IMR-90 (cell line): ENCODE data around the gene NR5A2.

Experiments used
- BHLHE40 ChIP-seq: fragments of 150-350 bp; IDR thresholded peaks from 2 replicates; pipeline ENCODE4 v1.6.1; 2016; ENCODE audit warnings: mild to moderate bottlenecking, low read depth, low read length
- CEBPB ChIP-seq: IDR thresholded peaks from 2 replicates; pipeline ENCODE4 v1.6.1; 2012; ENCODE audit warnings: low read depth, low read length, improper control_type of control experiment
- CTCF ChIP-seq: conservative IDR thresholded peaks from 2 replicates; pipeline ENCODE4 v1.5.1; 2012; ENCODE audit warnings: mild to moderate bottlenecking, low read depth, low read length, improper control_type of control experiment
- ELK1 ChIP-seq: fragments of 150-350 bp; IDR thresholded peaks from 2 replicates; pipeline ENCODE4 v1.6.1; 2016; ENCODE audit warnings: low read depth, mild to moderate bottlenecking, low read length, moderate library complexity, borderline replicate concordance
- FOS ChIP-seq: fragments of 150-350 bp; IDR thresholded peaks from 2 replicates; pipeline ENCODE4 v1.6.1; 2016; ENCODE audit warnings: low read depth, low read length
- MAFK ChIP-seq: IDR thresholded peaks from 2 replicates; pipeline ENCODE4 v1.6.1; 2012; ENCODE audit warnings: low read depth, low read length, improper control_type of control experiment
- MAZ ChIP-seq: IDR thresholded peaks from 2 replicates; pipeline ENCODE4 v1.6.1; 2012; ENCODE audit warnings: low read depth, mild to moderate bottlenecking, low read length, improper control_type of control experiment, moderate library complexity, borderline replicate concordance
- MXI1 ChIP-seq: IDR thresholded peaks from 2 replicates; pipeline ENCODE4 v1.6.1; 2012; ENCODE audit warnings: low read depth, mild to moderate bottlenecking, low read length, moderate library complexity, borderline replicate concordance
- POLR2A ChIP-seq: IDR thresholded peaks from 2 replicates; pipeline ENCODE4 v1.6.1; 2012; ENCODE audit warnings: mild to moderate bottlenecking, low read depth, low read length
- RAD21 ChIP-seq: IDR thresholded peaks from 2 replicates; pipeline ENCODE4 v1.6.1; 2012; ENCODE audit warnings: low read length, improper control_type of control experiment
- RFX5 ChIP-seq: IDR thresholded peaks from 2 replicates; pipeline ENCODE4 v1.8.0; 2012; ENCODE audit warnings: low read depth, mild to moderate bottlenecking, low read length, moderate library complexity
- SMC3 ChIP-seq: fragments of 150-350 bp; IDR thresholded peaks from 2 replicates; pipeline ENCODE4 v1.6.1; 2016; ENCODE audit warnings: low read depth, mild to moderate bottlenecking, antibody characterized with exemption, low read length, moderate library complexity
- USF2 ChIP-seq: fragments of 150-350 bp; IDR thresholded peaks from 2 replicates; pipeline ENCODE4 v1.6.1; 2017; ENCODE audit warnings: mild to moderate bottlenecking, antibody characterized with exemption, low read length, low read depth

GRCh38 chr1:200179126-200179780 lies 151.7 kb downstream of the NR5A2 start:
- TF ChIP-seq CTCF: no peak
- no peak for TF ChIP-seq MAFK
- no peak for TF ChIP-seq CEBPB
- no peak for TF ChIP-seq SMC3
- TF ChIP-seq POLR2A: no peak
- TF ChIP-seq RAD21: no peak
- TF ChIP-seq RFX5: no peak
- TF ChIP-seq ELK1: no peak
- TF ChIP-seq MXI1: no peak
- no peak for TF ChIP-seq MAZ
- TF ChIP-seq FOS: no peak
- TF ChIP-seq USF2: no peak
- TF ChIP-seq BHLHE40: no peak
